Neural cell (in vitro differentiated cells): ENCODE results near the gene VWA3A. TPM values are rescaled to one million over a fixed set of nuclear protein-coding genes. Genes with fewer than 3 reads are reported as not detected.
A peak's percentile ranks its signal among the peaks of the same experiment; 100 is the strongest.

Experiments
- H2AFZ ChIP-seq: fragments of 200-600, 300-800 bp; sonication (generic), shearing (Covaris generic); 2 replicates; pipeline ENCODE4 v1.6.0; 2014; ENCODE audit warnings: low read depth, mild to moderate bottlenecking, antibody characterized with exemption, low read length, moderate library complexity
- H3F3A ChIP-seq: fragments of 200-600 bp; shearing (Covaris generic); 2 replicates; pipeline ENCODE4 v1.6.1; 2016; ENCODE audit warnings: mild to moderate bottlenecking, moderate library complexity, mixed read lengths, antibody characterized with exemption, low read length; ENCODE audit not compliant: insufficient read depth, poor library complexity, severe bottlenecking
- H3K27ac ChIP-seq: fragments of 200-600, 300-800 bp; sonication (generic), shearing (Covaris generic); 2 replicates; pipeline ENCODE4 v1.5.1; 2014; ENCODE audit warnings: mild to moderate bottlenecking, low read length, moderate library complexity
- H3K27me3 ChIP-seq: fragments of 300-800, 200-600 bp; sonication (generic), shearing (Covaris generic); 2 replicates; pipeline ENCODE4 v1.6.0; 2014; ENCODE audit warnings: mild to moderate bottlenecking, low read depth, low read length, moderate library complexity; ENCODE audit not compliant: insufficient read depth
- H3K36me3 ChIP-seq: fragments of 300-800, 200-600 bp; sonication (generic), shearing (Covaris generic); 2 replicates; pipeline ENCODE4 v1.5.1; 2014; ENCODE audit warnings: mild to moderate bottlenecking, antibody characterized with exemption, low read length, moderate library complexity; ENCODE audit not compliant: insufficient read depth
- H3K4me2 ChIP-seq: fragments of 300-800, 200-600 bp; sonication (generic), shearing (Covaris generic); 2 replicates; pipeline ENCODE4 v1.6.0; 2014; ENCODE audit warnings: mild to moderate bottlenecking, low read length
- H3K4me3 ChIP-seq: fragments of 300-800, 200-600 bp; sonication (generic), shearing (Covaris generic); 2 replicates; pipeline ENCODE4 v1.5.1; 2014; ENCODE audit warnings: mild to moderate bottlenecking, low read length, moderate library complexity
- H3K79me2 ChIP-seq: fragments of 200-600 bp; shearing (Covaris generic); replicated peaks from 2 replicates; pipeline ENCODE4 v1.6.0; 2014; ENCODE audit warnings: mild to moderate bottlenecking, low read length, moderate library complexity; ENCODE audit not compliant: insufficient read depth
- H3K9ac ChIP-seq: fragments of 300-800, 200-600 bp; sonication (generic), shearing (Covaris generic); 2 replicates; pipeline ENCODE4 v1.6.1; 2016; ENCODE audit warnings: mild to moderate bottlenecking, low read length, mixed read lengths
- H3K9me2 ChIP-seq: fragments of 200-600 bp; shearing (Covaris generic); 2 replicates; pipeline ENCODE4 v1.6.1; 2016; ENCODE audit warnings: mild to moderate bottlenecking, low read length, mixed read lengths; ENCODE audit not compliant: insufficient read depth
- H3K9me3 ChIP-seq: fragments of 200-600, 300-800 bp; sonication (generic), shearing (Covaris generic); 2 replicates; pipeline ENCODE4 v1.6.1; 2016; ENCODE audit warnings: mild to moderate bottlenecking, mixed run types, low read length, moderate library complexity, mixed read lengths
- H4K20me1 ChIP-seq: fragments of 200-600 bp; shearing (Covaris generic); 2 replicates; pipeline ENCODE4 v1.6.1; 2016; ENCODE audit warnings: mild to moderate bottlenecking, mixed run types; ENCODE audit not compliant: insufficient read depth
- EP300 ChIP-seq: fragments of 450-650 bp; conservative IDR thresholded peaks from 2 replicates; pipeline ENCODE4 v1.6.1; 2014; ENCODE audit warnings: antibody characterized with exemption, mild to moderate bottlenecking, moderate library complexity; ENCODE audit not compliant: poor library complexity, severe bottlenecking
- EZH2 ChIP-seq: fragments of 200-600, 300-800 bp; shearing (Covaris generic), sonication (generic); IDR thresholded peaks from 2 replicates; pipeline ENCODE4 v1.6.1; 2014; ENCODE audit warnings: antibody characterized with exemption, low read length, borderline replicate concordance, mild to moderate bottlenecking; ENCODE audit not compliant: insufficient read depth, poor library complexity, severe bottlenecking
- MXI1 ChIP-seq: fragments of 450-650 bp; conservative IDR thresholded peaks from 2 replicates; pipeline ENCODE4 v1.6.1; 2014; ENCODE audit warnings: antibody characterized with exemption, mild to moderate bottlenecking; ENCODE audit not compliant: poor library complexity, severe bottlenecking
- POLR2AphosphoS5 ChIP-seq: IDR thresholded peaks from 2 replicates; pipeline ENCODE4 v1.6.1; 2012
- RAD21 ChIP-seq: fragments of 450-650 bp; conservative IDR thresholded peaks from 2 replicates; pipeline ENCODE4 v1.6.1; 2014; ENCODE audit warnings: antibody characterized with exemption, mild to moderate bottlenecking, moderate library complexity
- SMC3 ChIP-seq: fragments of 450-650 bp; conservative IDR thresholded peaks from 2 replicates; pipeline ENCODE4 v1.6.1; 2014; ENCODE audit warnings: antibody characterized with exemption, mild to moderate bottlenecking, moderate library complexity; ENCODE audit not compliant: poor library complexity
- TAF1 ChIP-seq: IDR thresholded peaks from 2 replicates; pipeline ENCODE4 v1.6.1; 2012; ENCODE audit warnings: low read depth
- polyA plus RNA-seq: library from polyadenylated mRNA; depleted of rRNA; stranded (reverse); fragments of >200 nt; gene quantifications from 2 replicates; pipeline ENCODE4 v1.2.3, GENCODE V29; 2014
- TF ChIP-seq, protein P1 (sequence below): fragments of 450-650 bp; IDR thresholded peaks from 2 replicates; pipeline ENCODE4 v1.5.1; 2014; ENCODE audit warnings: antibody characterized with exemption, mild to moderate bottlenecking, moderate library complexity; ENCODE audit not compliant: poor library complexity, severe bottlenecking
- TF ChIP-seq, protein P2 (sequence below): IDR thresholded peaks from 2 replicates; pipeline ENCODE4 v1.6.1; 2012; ENCODE audit warnings: borderline replicate concordance

Gene VWA3A
- polyA plus RNA-seq, 1 donor from 2014 or later = 1.8 TPM

DNA sequence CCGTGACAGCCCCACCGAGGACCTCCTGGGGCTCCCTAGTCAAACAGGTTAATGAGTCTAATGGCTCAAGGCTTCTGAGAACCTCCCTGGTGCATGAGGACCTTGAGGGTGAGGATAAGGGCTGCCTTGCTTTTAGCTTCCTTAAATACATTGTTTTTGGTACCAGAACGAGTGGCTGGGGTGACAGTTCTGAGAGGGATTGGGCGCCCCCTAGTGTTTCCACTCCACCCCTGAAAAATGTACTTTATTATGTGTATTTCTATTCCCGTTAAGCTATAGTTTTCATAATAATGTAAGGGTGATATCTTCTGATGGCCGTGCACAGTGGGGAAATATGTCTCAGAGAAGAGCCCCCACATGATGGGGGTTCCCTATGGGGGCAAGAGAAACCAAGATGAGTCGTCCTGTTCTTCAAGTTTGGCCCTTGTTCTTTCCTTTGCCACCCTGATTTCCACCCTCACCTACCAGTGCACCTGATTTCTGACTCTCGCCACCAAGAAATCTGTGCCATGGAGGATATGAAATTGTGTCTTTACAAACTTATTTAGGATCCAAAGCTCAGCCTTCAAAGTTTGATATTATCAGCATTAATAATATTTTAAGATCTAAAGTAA, 14.5 kb upstream of the VWA3A start:
- no peak overlapping the region for H2AFZ ChIP-seq
- no peaks in the 10 kb centered on the region for H3F3A ChIP-seq
- no peaks in the 10 kb centered on the region for H3K27me3 ChIP-seq
- H3K9me3 ChIP-seq = no peaks in the 10 kb centered on the region
- no peak overlapping the region for H3K9ac ChIP-seq
- no peaks in the 10 kb centered on the region for H3K9me2 ChIP-seq
- H3K36me3 ChIP-seq = no peaks in the 10 kb centered on the region
- no peaks in the 10 kb centered on the region for H4K20me1 ChIP-seq
- H3K79me2 ChIP-seq = no peaks in the 10 kb centered on the region
- TF ChIP-seq, protein P1, sequence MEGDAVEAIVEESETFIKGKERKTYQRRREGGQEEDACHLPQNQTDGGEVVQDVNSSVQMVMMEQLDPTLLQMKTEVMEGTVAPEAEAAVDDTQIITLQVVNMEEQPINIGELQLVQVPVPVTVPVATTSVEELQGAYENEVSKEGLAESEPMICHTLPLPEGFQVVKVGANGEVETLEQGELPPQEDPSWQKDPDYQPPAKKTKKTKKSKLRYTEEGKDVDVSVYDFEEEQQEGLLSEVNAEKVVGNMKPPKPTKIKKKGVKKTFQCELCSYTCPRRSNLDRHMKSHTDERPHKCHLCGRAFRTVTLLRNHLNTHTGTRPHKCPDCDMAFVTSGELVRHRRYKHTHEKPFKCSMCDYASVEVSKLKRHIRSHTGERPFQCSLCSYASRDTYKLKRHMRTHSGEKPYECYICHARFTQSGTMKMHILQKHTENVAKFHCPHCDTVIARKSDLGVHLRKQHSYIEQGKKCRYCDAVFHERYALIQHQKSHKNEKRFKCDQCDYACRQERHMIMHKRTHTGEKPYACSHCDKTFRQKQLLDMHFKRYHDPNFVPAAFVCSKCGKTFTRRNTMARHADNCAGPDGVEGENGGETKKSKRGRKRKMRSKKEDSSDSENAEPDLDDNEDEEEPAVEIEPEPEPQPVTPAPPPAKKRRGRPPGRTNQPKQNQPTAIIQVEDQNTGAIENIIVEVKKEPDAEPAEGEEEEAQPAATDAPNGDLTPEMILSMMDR = peak; percentile 74
- peak; percentile 74 for TF ChIP-seq SMC3
- TF ChIP-seq, protein P2, sequence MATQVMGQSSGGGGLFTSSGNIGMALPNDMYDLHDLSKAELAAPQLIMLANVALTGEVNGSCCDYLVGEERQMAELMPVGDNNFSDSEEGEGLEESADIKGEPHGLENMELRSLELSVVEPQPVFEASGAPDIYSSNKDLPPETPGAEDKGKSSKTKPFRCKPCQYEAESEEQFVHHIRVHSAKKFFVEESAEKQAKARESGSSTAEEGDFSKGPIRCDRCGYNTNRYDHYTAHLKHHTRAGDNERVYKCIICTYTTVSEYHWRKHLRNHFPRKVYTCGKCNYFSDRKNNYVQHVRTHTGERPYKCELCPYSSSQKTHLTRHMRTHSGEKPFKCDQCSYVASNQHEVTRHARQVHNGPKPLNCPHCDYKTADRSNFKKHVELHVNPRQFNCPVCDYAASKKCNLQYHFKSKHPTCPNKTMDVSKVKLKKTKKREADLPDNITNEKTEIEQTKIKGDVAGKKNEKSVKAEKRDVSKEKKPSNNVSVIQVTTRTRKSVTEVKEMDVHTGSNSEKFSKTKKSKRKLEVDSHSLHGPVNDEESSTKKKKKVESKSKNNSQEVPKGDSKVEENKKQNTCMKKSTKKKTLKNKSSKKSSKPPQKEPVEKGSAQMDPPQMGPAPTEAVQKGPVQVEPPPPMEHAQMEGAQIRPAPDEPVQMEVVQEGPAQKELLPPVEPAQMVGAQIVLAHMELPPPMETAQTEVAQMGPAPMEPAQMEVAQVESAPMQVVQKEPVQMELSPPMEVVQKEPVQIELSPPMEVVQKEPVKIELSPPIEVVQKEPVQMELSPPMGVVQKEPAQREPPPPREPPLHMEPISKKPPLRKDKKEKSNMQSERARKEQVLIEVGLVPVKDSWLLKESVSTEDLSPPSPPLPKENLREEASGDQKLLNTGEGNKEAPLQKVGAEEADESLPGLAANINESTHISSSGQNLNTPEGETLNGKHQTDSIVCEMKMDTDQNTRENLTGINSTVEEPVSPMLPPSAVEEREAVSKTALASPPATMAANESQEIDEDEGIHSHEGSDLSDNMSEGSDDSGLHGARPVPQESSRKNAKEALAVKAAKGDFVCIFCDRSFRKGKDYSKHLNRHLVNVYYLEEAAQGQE = no peak
- TF ChIP-seq EZH2 = no peak
- TF ChIP-seq EP300 = no peak
- TF ChIP-seq RAD21 = peak; percentile 74
- TF ChIP-seq POLR2AphosphoS5 = no peak
- no peak overlapping the region for H3K27ac ChIP-seq
- H3K4me3 ChIP-seq = no peak overlapping the region
- no peak overlapping the region for H3K4me2 ChIP-seq

DNA sequence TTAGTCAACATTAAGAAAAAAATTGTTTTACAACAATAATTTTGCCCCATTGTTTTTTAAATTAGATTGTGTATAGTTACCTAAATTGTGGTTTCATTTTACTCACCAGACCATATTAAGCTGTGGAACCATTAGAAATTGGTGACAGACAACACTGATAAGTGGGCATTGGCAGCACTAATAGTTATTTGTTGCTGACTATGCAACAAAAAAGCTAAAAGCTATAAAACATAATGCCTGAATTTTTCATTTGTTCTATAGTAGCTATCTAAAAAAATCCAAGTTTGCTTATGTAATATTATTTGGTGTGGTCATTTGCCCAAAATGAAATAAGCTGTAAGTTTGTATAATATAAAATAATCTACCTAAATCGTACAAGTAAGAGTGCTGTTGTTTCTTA, 13.7 kb upstream of the VWA3A start:
- Histone ChIP-seq H3K9ac (no peak overlapping the region), H3K79me2 (no peaks in the 10 kb centered on the region), H3K9me2 (no peaks in the 10 kb centered on the region), H3K9me3 (no peaks in the 10 kb centered on the region), H3K4me3 (no peak overlapping the region), H3F3A (no peaks in the 10 kb centered on the region), H4K20me1 (no peaks in the 10 kb centered on the region), H3K4me2 (no peak overlapping the region), H3K36me3 (no peaks in the 10 kb centered on the region), H2AFZ (no peak overlapping the region), H3K27me3 (no peaks in the 10 kb centered on the region), H3K27ac (no peak overlapping the region)
- TF ChIP-seq EP300 (no peak), SMC3 (no peak), POLR2AphosphoS5 (no peak), RAD21 (no peak), MXI1 (no peak), EZH2 (no peak), TAF1 (no peak)

DNA sequence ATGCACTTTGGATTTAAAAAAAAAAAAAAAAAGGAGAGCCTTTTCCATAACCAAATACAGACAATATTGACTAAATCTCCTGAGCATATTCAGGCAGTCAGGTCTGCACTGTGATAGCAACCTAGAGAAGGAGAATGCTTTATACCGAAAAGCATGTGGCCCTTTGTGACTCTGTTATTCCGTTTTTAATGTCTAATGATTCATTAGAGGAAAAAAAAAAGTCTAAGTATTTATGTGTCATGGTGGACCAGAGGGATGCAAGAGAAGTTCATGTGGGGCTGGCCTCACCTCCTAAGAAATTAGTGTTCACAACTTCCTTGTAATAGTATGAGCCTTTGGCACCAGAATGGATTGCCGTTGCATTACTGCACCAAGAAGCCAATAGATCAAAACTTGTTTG, 11.3 kb upstream of the VWA3A start:
- Histone ChIP-seq H3K79me2 (no peaks in the 10 kb centered on the region), H3K9ac (no peak overlapping the region), H3K27me3 (no peaks in the 10 kb centered on the region), H3K9me3 (no peaks in the 10 kb centered on the region), H3K27ac (no peak overlapping the region), H3K9me2 (no peaks in the 10 kb centered on the region), H3K4me2 (no peak overlapping the region), H3F3A (no peaks in the 10 kb centered on the region), H3K4me3 (no peak overlapping the region), H3K36me3 (no peaks in the 10 kb centered on the region), H4K20me1 (no peaks in the 10 kb centered on the region), H2AFZ (no peak overlapping the region)
- TF ChIP-seq POLR2AphosphoS5 (no peak), TAF1 (no peak), EZH2 (no peak), EP300 (no peak), RAD21 (no peak)
- TF ChIP-seq, protein P1 = no peak
